Muscle layer of duodenum (tissue), 2 donors: ENCODE results near the gene CABP7.

ENCODE experiments used
- H3K27ac ChIP-seq: one replicate; pipeline ENCODE4 v1.7.0; 2013; ENCODE audit warnings: mild to moderate bottlenecking, low read length
- H3K27me3 ChIP-seq: one replicate; pipeline ENCODE4 v1.7.0; 2013; ENCODE audit warnings: low read depth, mild to moderate bottlenecking, control low read depth, low read length
- H3K36me3 ChIP-seq, 2 donors: one replicate each; pipeline ENCODE4 v1.7.0; 2013; ENCODE audit warnings: low read length in 2 of 2, control low read depth in 1 of 2, mild to moderate bottlenecking in 1 of 2; ENCODE audit not compliant: insufficient read depth in 2 of 2, control insufficient read depth in 1 of 2
- H3K4me1 ChIP-seq, 2 donors: one replicate each; pipeline ENCODE4 v1.7.0; 2013; ENCODE audit warnings: low read length in 2 of 2, mild to moderate bottlenecking in 2 of 2, control low read depth in 1 of 2, moderate library complexity in 1 of 2; ENCODE audit not compliant: insufficient read depth in 2 of 2, control insufficient read depth in 1 of 2
- H3K4me3 ChIP-seq, 2 donors: one replicate each; pipeline ENCODE4 v1.7.0; 2013; ENCODE audit warnings: low read length in 2 of 2, low read depth in 1 of 2, mild to moderate bottlenecking in 1 of 2
- H3K9me3 ChIP-seq, 2 donors: one replicate each; pipeline ENCODE4 v1.7.0; 2013; ENCODE audit warnings: low read length in 2 of 2, control low read depth in 1 of 2, mild to moderate bottlenecking in 1 of 2; ENCODE audit not compliant: control insufficient read depth in 1 of 2
- donor health status: healthy.

Gene CABP7

DNA sequence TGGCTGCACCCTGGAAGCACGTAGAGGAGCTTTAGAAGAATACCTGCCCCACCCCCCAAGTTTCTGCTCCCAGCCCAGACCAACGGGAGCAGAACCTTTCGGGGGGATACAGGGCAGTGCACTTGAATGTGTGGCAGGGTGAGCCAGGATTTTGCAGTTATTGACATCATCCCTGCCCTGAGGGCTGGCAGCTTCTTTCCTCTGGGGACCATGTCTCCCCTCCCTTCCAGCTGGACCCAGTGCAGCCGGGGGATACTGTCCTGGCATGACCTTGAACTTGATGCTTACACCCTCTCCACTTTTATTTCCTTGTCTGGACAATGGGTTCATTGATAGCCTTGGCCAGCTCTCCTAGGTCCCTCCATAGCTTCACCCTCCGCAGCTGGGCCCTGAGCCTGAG is 4.1 kb upstream of the CABP7 start:
- Histone ChIP-seq H3K9me3 (no peaks in the 10 kb centered on the region), H3K27ac (no peak overlapping the region), H3K36me3 (no peaks in the 10 kb centered on the region), H3K4me3 (no peak overlapping the region), H3K27me3 (peaks cover 15% of the 10 kb centered on the region), H3K4me1 (peaks cover 0 to 18% of the 10 kb centered on the region in 2 donors)

DNA sequence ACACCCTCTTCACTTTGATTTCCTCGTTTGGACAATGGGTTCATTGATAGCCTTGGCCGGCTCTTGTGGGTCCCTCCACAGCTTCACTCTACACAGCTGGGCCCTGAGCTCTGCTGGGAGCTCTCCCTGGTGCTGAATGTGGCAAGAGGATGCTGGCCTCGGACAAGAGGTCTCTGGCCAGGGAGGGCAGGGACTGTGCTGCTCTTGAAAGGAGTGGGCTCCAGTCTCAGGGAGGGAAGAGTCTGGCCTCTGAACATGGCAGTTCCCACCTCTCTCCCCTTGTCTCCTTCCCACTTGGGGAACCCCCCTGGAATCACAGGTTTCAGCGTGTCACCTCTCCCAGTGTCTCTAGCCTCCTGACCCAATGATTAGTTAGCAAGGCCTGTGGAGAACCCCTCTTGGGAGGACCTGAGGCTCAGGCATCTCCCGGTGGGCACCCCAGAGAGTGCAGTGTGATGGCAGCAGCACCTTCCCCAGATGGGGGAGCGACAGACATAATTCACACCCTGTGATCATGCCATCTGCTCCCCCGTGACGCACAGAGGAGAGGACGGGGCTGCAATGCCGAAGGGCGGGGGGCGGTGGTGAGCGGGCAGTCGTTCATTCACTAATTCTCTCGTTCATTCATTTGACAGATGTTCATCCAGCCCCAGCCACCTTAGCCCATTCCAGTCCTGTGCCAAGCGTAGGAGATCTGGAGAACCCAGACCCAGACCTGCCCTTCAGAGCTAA is 2.8 kb upstream of the CABP7 start:
- Histone ChIP-seq H3K9me3 (no peaks in the 10 kb centered on the region), H3K27me3 (peaks cover 15% of the 10 kb centered on the region), H3K36me3 (no peaks in the 10 kb centered on the region), H3K27ac (no peak overlapping the region), H3K4me3 (no peak overlapping the region), H3K4me1 (peaks cover 0 to 18% of the 10 kb centered on the region in 2 donors)

DNA sequence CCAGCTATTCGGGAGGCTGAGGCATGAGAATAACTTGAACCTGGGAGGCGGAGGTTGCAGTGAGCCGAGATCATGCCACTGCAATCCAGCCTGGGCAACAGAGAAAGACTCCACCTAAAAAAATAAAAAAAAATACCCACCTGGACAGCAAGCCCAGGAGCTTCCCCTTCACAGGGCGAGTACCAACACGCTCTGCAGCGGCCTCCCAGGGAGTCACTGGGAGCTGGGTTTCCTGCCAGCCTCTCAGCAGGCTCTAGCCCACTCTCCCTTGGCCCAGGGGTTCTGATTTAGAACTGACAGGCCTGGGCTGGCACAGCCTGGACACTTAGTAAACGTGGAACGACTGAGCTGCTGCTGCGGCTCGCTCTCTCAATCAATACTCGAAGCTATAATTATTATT is 2.0 kb upstream of the CABP7 start:
- Histone ChIP-seq H3K36me3 (no peaks in the 10 kb centered on the region), H3K9me3 (no peaks in the 10 kb centered on the region), H3K4me1 (peaks cover 0 to 18% of the 10 kb centered on the region in 2 donors), H3K4me3 (no peak overlapping the region), H3K27ac (no peak overlapping the region), H3K27me3 (peaks cover 15% of the 10 kb centered on the region)

DNA sequence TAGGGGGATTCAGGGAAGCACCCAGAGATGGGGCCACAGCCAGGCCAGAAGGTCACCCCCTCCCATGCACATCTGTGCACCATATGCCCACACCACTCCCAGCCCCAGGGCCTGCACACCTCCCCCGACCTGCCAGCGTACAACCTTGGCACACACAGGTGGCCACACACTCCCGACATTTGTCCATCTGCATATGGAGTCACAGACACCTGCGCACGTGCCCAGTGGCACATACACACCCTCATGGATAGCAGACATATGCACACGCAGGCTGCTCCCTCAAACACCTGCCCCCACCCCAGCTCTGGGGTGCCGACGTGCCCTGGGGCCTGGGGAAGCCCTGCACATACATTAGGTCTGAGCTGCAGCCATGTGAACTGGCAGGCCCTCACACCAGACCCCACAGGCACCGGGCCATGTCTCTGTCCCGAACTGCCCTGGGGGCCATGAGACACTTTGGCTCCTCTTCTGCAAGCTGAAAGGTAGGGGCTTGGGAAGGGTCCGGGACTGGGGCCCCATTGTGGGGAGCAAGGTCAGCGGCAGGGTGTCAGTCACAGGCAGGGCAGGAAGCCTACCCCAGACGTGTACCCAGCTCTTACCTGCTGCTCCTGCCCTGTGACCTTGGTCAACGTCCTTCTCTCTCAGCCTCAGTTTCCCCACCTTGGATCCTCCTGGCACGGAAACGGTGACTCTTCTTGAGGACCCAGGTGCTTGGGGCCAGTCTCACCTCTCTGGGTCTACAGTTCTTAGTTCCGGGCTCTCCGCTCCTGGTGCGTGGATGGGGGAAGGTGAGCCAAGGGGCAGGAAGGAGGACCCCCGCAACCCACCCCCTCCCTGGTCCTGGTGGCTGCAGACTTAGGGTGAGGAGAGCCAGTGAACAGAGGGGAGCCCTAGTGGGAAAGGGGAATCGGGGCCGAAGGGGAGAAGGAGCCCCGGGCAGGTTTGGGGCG is 579 bp upstream of the CABP7 start:
- Histone ChIP-seq H3K4me3 (no peak overlapping the region), H3K9me3 (no peaks in the 10 kb centered on the region), H3K4me1 (peaks cover 0 to 18% of the 10 kb centered on the region in 2 donors), H3K36me3 (no peaks in the 10 kb centered on the region), H3K27ac (no peak overlapping the region), H3K27me3 (peaks cover 15% of the 10 kb centered on the region)

DNA sequence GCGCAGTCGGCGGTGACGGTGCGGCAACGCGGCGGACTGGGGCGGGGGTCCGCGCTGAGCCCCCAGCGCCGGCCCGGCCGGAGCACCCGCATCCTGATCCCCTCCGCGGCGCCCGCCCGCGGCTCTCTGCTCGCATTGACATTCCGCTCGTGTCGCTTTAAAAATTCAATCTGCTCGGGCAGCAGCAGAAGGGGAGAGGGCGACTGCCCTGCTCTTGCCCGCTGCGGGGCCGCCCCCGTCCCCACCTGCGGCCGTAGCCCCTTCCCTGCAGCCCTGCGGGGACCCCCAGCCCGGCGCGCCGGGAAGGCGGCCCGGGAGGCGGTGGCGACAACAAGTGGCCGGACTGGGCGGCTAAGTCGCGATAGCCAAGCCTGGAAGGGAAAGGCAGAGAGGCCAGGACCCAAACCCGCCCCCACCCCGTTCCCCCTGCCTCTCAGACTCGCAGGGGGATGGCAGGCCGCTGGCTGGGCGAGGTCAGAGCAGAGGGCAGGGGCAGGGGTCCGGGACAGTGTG is 1.1 kb downstream of the CABP7 start:
- Histone ChIP-seq H3K27ac (no peak overlapping the region), H3K4me3 (peak overlapping the region in 1 of 2 donors; percentile 38), H3K36me3 (no peaks in the 10 kb centered on the region), H3K9me3 (no peaks in the 10 kb centered on the region), H3K27me3 (peaks cover 15% of the 10 kb centered on the region), H3K4me1 (peaks cover 0 to 15% of the 10 kb centered on the region in 2 donors)

DNA sequence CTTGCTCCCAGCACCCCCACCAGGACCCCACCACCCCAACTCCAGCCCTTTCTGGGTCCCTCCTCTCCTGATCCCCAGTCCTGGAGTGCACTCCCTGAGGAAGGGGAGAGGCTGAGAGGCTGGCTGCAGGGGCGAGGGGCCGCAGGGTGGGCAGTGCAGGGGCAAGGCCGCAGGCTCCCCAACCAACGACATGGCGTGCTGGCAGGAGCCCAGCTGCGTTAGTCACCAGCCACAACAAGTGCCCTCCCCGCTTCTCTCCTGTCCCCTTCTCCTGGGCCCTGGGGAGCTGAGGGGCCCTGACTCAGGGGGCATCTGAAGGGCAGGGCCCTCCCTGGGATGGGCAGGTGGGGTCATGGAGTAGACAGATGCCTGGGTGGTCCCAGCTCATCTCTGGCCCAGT is 2.3 kb downstream of the CABP7 start:
- Histone ChIP-seq H3K4me3 (no peak overlapping the region), H3K27ac (no peak overlapping the region), H3K4me1 (peaks cover 0 to 11% of the 10 kb centered on the region in 2 donors), H3K9me3 (no peaks in the 10 kb centered on the region), H3K36me3 (no peaks in the 10 kb centered on the region), H3K27me3 (peaks cover 15% of the 10 kb centered on the region)

DNA sequence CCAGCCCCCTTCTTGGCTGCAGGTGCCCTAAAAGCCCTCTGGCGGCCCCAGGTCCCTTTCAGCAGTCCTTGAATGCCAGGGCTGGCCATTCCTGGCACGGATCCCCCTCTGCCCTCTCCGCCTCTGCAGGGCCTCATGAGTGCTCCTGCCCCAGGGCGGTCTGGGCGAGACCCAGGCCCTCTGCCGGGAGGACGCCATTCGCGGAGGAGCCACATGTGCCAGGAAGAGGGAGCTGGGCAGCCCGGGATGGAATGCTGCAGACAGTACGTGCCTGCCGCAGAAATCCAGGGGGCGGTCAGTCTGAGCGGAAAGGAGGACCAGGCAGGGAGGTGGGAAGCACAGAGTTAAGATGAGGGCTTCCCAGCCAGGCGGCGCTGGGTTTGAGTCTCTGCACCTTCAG is 2.8 kb downstream of the CABP7 start:
- Histone ChIP-seq H3K27ac (no peak overlapping the region), H3K9me3 (no peaks in the 10 kb centered on the region), H3K27me3 (peaks cover 15% of the 10 kb centered on the region), H3K4me3 (no peak overlapping the region), H3K4me1 (peaks cover 0 to 11% of the 10 kb centered on the region in 2 donors), H3K36me3 (no peaks in the 10 kb centered on the region)

DNA sequence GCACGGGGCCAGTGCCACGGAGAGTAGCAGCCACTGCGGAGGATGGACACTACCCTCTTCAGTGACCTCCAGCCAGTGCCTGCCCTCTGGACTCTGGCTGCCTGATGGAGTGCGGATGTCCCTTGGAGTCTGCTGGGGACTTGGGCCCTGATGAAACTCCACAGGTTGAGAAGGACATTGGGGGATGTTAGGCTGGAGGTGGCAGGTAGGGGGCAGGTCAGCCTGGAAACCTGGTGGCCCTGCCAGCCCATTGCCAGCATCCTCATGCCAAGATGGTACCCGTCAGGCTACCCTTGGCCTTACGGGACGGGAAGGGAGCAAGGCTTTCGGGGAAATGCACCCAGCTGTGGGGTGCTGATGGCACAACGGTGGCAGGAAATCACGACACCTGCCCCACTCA is 4.0 kb downstream of the CABP7 start:
- peaks cover 0 to 11% of the 10 kb centered on the region in 2 donors for H3K4me1 ChIP-seq
- H3K27me3 ChIP-seq = peaks cover 8% of the 10 kb centered on the region
- no peaks in the 10 kb centered on the region for H3K36me3 ChIP-seq
- H3K27ac ChIP-seq = no peak overlapping the region
- H3K9me3 ChIP-seq = no peaks in the 10 kb centered on the region
- no peak overlapping the region for H3K4me3 ChIP-seq

DNA sequence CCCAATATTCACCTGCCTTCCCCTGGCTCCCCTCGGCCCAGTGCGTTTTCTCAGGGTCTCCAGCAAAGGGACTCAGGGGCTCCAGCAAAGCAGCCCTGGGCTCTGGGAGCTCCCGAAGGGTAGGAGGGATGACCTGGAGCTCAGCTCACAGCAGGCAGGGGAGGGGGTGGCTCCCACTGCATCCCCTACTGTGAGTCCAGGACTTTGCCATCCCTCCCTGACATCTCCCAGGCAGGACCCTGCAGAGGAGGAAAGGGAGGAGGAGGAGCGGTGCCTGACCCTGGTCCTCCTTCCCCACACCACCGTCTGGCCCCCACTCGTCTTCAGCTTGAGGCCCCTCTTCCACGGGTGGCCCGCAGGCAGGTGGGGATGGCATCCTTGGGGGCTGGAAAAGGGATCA is 5.0 kb downstream of the CABP7 start:
- Histone ChIP-seq H3K27me3 (no peaks in the 10 kb centered on the region), H3K9me3 (no peaks in the 10 kb centered on the region), H3K27ac (no peak overlapping the region), H3K36me3 (no peaks in the 10 kb centered on the region), H3K4me3 (no peak overlapping the region), H3K4me1 (peaks cover 0 to 3% of the 10 kb centered on the region in 2 donors)

DNA sequence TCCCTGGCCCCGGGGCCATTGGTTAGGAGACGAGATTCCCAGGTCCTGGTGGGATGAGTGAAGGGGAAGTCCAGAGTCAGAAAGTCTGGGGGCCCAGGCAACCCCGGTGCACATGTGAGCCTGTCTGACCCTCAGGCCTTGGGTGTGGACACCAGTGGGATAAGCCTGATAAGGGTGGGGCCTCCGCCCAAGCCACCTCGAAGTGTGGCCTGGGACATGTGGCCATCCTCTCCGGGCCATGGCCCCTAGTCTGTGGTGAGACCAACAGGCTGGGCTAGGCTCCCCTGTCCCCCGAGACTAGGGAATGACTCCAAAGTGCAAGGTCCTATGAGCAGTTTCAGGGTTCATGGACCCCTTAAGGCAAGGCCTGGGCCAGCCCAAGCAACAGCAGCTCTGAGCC is 6.3 kb downstream of the CABP7 start:
- H3K4me3 ChIP-seq = no peak overlapping the region
- H3K27ac ChIP-seq = no peak overlapping the region
- H3K27me3 ChIP-seq = no peaks in the 10 kb centered on the region
- H3K4me1 ChIP-seq = no peaks in the 10 kb centered on the region
- H3K9me3 ChIP-seq = no peaks in the 10 kb centered on the region
- H3K36me3 ChIP-seq = peaks cover 0 to 10% of the 10 kb centered on the region in 2 donors

DNA sequence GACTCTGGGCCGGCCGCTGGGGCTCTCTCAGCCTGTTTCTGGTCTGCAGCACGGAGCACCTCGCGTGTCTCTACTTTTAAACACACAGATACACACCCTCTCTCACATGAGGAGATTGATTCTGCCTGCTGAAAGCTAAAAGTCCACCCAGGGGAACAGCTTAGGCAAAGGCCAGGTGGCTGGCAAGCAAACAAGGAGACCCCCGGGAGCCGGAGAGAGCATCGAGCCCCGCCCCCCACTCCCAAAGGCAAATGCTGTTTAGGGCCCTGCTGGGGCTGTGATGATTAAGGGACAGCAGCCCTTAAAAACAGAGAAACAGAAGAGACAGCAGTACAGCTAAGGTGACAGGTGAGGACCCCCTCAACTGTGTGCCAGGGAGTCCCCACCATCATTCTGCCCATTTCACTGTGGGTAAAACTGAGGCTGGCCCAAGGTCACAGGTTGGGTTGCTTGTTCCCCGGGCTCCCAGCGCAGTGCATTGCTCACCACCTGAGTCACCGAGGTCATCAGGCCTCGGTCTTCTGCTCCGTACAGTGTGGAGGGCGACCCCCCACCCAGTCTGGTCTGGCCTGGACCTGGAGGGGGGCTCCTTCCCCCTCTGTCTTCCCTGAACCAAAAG is 6.8 kb downstream of the CABP7 start:
- Histone ChIP-seq H3K27ac (no peak overlapping the region), H3K36me3 (peaks cover 0 to 13% of the 10 kb centered on the region in 2 donors), H3K4me1 (no peaks in the 10 kb centered on the region), H3K9me3 (no peaks in the 10 kb centered on the region), H3K27me3 (no peaks in the 10 kb centered on the region), H3K4me3 (no peak overlapping the region)
